ENCODE results near the gene TFEB.

- TF ChIP-seq CTCF (IDR thresholded peaks at IDR 0.05) (no peak), POLR2AphosphoS5 (IDR thresholded peaks at IDR 0.05; ENCODE audit: insufficient read depth in 1 of 2, low read depth in 1 of 2) (no peak)
Measured at GRCh38 chr6:41638002-41638934, 97.1 kb downstream of the TFEB start, which contains the start of gene MDFI.
